Right renal pelvis (tissue), 4 donors: Measurements from ENCODE around the gene BLOC1S4. TPM values are rescaled to one million over a fixed set of nuclear protein-coding genes. Genes with fewer than 3 reads are reported as not detected.
A peak's percentile ranks its signal among the peaks of the same experiment; 100 is the strongest.
"Not testable (repeated sequence)": the region's sequence is repeated elsewhere in the genome, so short reads cannot be mapped to it uniquely, and the experiment has no call there.

Experiments
- DNase-seq, 4 donors: peaks; one replicate each; pipeline ENCODE4 v3.0.0-alpha.2; 2013; ENCODE audit warnings: low read depth in 4 of 4, low spot score in 3 of 4, missing footprints in 1 of 4
- polyA plus RNA-seq, 4 donors: library from polyadenylated mRNA; unstranded; fragments of 120-200 nt; gene quantifications; one replicate each; pipeline ENCODE4 v1.2.1, GENCODE V29; 2013; ENCODE audit not compliant: insufficient read length in 4 of 4

The BLOC1S4 gene, protein sequence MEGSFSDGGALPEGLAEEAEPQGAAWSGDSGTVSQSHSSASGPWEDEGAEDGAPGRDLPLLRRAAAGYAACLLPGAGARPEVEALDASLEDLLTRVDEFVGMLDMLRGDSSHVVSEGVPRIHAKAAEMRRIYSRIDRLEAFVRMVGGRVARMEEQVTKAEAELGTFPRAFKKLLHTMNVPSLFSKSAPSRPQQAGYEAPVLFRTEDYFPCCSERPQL
- polyA plus RNA-seq, result 10 to 100 TPM; 11.7 to 15.3 (median 12.8) TPM

GRCh38 chr4:6716018-6716911, at the start of gene BLOC1S4:
BLOC1S4 (plus strand) TSS chr4:6716174; CDS start chr4:6716210, 36 bp downstream.
- DNase-seq, result peak; percentile 85 to 91 (median 87)

- no peak for DNase-seq
Observed at GRCh38 chr4:6668391-6668790, 47.6 kb upstream of the BLOC1S4 start.

GRCh38 chr4:6671648-6672047, 44.3 kb upstream of the BLOC1S4 start:
- no peak for DNase-seq

- no peak for DNase-seq
Observed at GRCh38 chr4:6672131-6672530, 43.8 kb upstream of the BLOC1S4 start.

GRCh38 chr4:6672541-6673190, 43.3 kb upstream of the BLOC1S4 start:
- not testable (repeated sequence) for DNase-seq

- DNase-seq, result not testable (repeated sequence)
Observed at GRCh38 chr4:6673191-6673659, 42.7 kb upstream of the BLOC1S4 start.

DNA sequence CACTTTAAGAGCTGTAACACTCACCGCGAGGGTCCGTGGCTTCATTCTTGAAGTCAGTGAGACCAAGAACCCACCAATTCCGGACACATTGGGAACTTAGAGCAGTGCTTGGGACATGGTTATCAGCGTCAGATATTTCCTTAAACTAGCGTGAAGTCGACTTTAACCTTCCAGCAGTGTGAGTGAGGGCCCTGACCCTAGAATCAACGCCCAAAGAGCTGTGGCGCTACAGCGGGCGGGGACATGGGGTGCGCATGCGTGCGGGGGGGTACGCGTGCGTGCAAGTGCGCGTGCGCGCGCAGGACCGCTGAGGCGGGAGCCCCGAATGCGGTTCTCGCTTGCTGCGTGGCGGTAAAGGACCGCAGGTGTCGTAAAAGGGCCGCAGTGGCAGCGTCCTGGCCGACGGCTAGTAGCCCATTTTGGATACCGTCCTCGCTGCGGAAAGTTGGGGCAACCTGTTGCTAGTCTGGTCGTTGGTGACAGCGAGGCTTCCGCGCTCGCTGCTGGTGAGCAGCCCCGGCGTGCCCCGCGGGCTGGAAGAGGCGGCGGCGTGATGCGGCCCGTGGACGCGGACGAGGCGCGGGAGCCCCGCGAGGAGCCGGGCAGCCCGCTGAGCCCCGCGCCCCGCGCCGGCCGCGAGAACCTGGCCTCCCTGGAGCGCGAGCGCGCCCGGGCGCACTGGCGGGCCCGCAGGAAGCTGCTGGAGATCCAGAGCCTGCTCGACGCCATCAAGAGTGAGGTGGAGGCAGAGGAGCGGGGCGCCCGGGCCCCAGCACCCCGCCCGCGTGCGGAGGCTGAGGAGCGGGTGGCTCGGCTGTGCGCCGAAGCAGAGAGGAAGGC, 42.1 kb upstream of the BLOC1S4 start:
- peak; percentile 86 to 92 (median 90) for DNase-seq

GRCh38 chr4:6674500-6675149, 41.3 kb upstream of the BLOC1S4 start:
- no peak for DNase-seq

- DNase-seq, result no peak
Observed at GRCh38 chr4:6676722-6677558, 39.0 kb upstream of the BLOC1S4 start.

DNA sequence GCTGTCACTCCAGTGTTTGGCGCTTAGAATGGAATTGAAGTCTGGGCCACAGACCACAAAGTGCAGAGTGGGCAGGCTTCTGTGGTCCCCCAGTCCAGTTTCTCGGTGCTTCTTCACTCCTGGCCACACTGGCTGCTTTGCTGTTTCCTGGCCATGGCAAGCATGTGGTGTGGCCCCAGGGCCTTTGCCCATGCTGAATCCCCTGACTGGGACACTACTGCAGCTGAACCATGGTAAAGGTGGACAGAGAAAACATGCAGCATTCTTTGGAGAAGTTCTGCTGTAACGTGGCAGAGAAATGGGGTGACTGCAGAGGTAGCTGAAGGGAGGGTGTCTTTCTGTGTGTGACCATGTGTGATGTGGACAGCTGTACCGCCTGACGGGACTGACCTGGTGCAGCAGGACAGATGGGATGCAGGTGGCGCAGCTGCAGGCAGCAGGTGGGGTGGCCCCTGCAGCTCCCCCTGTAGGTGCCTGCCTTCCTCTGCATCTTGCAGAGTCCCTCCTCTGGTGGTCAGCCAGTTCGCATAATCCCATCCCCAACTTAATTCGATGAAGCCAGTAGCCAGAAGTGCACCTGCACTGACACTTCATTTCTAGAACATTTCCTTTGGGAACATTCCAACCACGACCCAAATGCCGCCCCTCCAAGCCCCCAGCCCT, 35.5 kb upstream of the BLOC1S4 start:
- no peak for DNase-seq

DNA sequence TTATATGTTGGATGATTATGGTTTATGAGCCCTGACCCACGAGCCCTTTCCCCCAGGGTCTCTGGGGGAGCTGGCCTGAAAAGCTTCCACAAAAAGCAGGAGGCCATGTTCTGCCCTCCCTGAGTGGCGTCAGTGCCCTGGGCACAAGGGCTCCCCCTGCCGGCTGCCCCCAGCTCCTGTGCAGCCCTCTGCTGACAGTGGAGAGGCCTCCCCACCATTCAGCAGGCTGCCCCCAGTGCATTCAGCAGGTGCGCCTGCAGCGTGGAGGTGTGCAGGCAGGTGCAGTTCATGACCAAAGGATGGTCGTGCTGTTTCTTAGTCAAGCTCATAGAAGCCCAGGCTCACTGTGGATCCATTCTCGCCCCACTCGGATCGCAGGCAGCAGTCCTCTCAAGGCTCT, 34.8 kb upstream of the BLOC1S4 start:
- no peak for DNase-seq

DNA sequence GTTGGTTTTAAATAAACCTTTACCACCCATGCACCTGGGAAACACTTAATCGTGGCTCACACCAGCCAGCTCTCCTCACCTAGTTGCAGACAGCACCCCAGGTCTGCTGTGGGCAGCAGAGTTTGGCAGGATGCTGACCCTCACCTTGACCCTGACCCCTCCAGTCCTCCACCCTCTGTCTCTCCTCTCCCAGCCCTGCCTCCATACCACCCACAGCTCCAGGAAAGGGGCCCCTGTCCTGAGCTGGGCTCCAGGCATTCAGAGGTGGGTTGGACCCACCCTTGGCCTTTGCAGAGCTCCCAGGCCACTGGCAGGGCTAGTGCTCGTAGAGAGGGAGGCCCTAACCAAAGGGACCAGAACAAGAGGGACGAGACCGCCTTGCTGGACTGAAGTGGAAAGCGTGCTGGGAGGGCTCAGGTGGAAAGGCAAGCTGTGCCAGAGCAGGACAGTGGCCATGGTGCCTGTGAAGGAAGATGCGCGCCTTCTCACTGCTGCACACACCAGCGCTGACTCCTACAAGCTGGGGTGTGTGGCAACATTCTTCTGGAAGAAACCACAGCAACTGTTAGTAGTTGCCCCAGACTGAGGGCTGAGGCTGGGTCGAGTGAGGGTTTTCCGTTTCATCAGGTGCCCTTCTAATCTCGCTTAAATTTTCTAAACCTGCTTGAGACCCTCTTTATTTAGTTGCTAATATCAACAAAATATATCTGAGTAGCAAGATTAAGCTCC, 32.9 kb upstream of the BLOC1S4 start:
- DNase-seq, result no peak

DNA sequence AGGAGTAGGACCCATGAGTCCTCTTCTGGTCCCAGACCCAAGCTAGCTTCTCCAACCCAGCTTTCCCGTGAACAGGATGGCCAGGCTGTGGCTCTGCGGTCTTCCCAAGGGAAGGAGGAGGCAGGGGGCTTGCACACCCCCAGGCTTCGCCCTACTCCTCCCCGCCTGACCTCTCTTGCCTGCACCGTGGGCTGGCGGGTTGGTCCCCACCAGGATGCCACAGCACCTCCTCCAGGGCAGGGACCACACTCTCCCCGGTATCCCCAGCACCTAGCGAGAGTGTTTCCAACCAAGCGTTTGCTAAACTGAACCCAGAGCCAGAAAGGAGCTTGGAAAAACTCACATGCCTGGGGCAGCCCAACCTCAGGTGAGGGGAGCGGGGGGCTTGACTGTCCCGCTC, 31.3 kb upstream of the BLOC1S4 start:
- no peak for DNase-seq

DNA sequence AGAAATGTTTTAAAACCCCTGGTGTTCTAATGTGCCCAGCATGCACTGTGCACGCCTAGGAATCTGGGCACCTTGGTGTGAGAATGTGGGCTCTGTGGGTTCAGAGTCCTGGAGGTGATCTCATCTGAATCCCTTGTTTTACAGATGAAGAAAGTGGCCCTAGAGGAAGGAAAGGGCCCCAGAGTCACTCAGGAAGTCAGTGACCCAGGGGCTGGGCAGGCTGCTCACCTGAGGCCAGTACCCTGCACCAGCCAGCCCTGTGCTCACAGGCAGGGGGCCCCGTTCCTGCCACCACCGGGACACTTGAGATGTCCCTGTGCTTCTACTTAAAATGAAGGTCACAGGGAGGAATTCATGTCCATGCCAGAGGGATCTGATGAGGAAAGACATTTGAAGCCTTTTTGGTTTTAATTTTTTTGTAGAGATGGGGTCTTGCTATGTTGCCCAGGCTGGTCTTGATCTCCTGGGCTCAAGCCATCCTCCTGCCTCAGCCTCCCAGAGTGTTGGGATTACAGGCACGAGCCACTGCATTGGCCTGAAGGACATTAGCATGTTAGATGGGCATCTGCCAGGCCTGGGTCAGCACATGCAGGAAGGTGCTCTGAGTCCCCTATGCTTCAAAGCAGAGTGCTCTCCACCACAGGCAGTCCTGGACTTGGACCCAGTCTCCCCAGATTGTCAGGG, 29.7 kb upstream of the BLOC1S4 start:
- DNase-seq, result no peak

DNA sequence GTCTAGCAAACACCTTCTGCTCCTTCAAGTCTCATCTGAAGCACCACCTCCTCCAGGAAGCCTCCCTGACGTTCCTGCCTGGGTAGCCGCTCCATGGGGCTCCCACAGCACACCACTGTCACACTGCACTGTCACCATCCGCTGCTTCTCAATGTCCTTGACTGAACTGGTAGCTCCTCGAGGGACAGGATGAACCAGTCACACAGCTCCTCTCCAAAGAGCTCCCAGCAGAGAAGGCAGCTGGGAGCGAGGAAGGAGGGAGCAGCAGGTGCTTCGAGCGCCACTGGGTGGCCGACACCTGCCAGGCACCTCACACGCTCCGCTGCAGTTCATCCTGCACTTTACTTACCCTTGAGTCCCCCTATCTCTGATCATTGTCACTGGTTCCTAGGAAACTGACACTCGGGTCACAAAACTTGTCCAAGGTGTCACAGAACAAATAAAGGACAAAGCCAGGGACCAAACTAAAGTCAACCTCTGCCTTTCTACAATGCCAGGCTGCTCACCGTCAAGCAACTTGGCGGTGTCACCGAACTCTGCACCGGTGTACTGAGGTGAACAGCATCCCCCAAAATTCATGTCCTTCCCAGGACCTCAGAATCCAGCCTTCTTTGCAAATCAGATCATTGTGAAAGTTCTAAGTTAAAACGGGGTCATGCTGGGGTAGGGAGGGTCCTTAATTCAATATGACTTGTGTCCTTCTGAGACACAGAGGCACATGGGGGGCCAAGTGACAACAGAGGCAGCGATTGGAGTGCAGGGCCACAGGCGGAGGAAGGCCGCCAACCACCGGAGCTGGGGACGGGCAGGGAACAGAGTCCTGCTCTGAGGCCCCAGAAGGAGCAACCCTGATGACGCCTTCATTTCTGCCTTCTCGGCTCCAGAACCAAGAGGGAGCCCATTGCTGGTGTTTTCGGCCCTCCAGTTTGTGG, 27.8 kb upstream of the BLOC1S4 start:
- no peak for DNase-seq

DNA sequence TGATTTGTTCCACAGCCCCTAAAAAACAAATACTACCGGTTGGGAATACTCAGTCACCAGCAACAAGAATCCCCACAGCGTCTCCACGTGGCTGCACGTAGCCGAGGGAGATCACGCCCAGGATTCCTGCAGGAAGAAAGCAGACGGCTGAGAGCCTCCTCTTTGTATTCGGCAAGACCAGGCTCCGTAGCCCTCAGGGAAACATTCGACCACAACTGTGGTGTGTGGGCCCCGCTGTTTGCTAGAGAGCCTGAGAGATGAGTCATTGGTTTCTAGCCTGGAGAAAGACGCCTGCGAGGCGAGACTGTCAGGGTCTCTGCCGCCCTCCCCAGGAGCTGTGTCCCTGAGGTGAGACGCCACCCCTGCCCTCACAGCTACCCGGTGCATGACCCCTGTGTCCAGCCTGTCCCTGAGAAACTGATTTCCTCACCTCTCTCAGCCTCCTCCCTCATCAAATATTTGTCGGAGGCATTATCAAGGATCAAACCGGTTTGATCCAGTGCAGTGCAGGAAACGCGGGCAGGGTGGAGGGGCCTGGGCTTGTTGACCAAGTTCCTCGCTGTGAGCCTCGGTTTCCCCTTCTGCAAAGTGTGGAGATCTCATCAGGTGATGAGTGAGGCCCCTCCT, 27.0 kb upstream of the BLOC1S4 start:
- DNase-seq, result no peak
